Activated CD8-positive, alpha-beta memory T cell treated with anti-CD3 and anti-CD28 coated beads for 4 hours (primary cell): Measurements from ENCODE around the gene HNRNPK.

ENCODE experiments used
- DNase-seq, 2 donors: peaks; one replicate each; pipeline ENCODE4 v3.0.0-alpha.2; 2020; ENCODE audit warnings: low read depth in 2 of 2

The HNRNPK gene

DNA sequence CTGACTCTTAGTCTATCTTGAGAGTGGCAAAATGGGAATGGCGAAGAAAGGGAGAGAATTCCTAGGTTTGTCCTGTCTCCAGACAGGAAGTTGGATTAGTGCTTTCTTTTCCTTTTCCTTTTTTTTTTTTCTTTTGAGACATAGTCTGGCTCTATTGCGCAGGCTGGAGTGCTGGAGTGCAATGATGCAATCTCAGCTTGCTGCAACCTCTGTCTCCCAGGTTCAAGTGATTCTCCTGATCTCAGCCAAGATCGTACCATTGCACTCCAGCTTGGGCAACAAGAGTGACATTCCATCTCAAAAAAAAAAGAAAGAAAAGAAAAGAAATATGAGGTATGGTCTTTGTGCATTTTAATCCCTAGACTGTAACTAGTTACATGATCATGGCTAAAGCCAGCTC lies 46.2 kb downstream of the HNRNPK start:
- DNase-seq = no peak

DNA sequence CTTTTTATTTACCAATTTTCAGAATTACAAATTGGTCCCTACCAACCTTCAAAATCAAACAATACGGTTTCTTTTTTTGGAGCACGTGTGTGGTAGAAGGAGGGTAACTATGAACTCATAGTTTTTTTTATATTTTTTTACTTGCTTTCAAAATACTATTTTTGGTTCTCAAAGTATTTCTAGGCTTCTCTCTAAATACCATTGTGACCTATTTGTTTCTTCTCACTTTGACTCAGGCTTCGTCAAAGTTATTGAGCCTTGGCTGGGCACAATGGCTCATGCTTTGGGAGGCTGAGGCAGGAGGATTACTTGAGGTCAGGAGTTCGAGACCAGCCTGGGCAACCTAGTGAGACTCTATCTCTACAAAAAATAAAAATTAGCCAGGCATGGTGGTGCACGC lies 47.2 kb downstream of the HNRNPK start:
- DNase-seq = no peak

DNA sequence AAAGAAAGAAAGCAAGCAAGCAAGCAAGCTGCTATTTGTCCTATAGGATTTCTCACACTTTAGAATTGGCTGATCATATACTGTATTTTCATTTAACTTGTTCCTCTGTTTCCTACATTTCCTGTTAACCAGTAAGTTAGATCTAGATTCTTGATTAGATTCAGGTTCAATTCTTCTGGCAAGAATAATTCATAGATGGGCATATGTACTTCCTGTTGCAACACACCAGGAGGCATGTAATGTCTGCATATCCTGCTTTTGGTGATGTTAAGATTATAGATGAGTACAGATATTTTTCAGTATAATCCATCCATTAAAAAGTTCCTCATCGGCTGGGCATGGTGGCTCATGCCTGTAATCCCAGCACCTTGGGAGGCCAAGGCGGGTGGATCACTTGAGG lies 48.0 kb downstream of the HNRNPK start:
- no peak for DNase-seq

DNA sequence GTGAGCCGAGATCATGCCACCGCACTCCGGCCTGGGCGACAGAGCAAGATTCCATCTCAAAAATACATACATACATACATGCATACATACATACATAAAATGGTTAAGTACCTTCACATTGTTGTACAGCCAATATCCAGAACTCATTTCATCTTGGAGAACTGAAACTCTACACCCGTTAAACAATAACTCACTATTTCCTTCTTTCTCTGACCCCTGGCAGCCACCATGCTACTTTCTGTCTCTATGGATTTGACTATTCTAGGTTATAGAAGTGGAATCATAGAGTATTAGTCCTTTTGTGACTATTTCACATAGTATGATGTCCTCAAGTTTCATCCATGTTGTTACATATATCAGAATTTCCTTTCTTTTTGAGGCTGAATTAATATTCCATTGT lies 49.1 kb downstream of the HNRNPK start:
- no peak for DNase-seq

DNA sequence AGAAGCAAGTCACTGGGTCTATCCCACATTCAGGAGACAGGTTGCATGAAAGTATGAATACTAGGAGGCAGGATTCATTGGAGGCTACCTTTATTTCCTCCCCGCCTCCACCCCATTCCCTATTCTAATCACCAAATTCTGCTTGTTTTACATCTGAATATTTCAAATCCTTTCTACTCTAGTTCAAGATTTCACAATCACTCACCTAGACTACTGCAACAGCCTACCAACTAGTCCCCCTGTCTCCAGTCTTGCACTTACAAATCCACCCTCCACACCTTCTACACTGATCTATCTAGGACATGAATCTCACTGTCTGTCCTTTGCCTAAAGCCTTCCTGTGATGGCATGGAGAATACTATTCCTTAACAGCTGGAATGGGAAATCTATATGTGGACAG lies 52.4 kb downstream of the HNRNPK start:
- no peak for DNase-seq

DNA sequence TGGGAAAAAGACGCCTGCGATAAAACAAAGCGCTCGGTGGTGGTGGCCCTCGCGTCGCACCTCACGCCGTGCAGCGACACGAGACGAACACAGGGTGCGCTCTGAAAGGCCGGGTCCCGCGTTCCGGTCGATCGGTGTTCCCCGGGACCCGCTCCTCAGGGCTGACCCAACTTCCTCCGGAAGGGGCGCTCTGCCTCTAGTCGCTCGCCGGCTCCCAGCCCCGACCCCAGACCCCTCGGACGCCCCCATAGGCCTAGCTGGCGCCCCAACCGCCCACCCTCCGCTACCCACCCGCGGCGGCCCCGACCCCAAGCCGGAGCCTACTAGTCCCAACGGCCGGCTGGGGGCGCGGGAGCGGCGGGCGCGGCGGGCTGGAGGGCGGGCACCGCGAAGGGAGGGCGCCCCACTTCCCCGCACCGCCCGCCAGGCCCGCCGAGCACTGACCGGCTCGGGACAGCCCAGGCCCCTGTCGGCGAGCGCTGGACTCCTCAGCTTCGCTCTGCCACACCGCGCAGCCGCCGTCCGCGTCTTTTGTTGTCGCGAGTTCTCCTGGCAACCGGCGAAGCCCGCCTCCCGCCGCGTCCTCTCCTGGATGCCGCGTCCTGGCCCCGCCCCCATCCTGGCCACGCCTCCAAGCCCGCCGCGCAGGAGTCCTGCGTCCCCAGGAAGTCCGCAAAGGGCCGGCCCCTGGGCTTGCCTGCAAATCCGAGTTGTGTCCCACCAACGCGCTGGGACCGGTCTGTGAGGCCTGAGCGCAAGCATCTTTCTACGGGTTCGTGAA lies 58.9 kb downstream of the HNRNPK start, which contains the start of gene KIF27:
TSS of gene KIF27 (minus strand) at position 506 of the 781 bp plus-strand sequence. CDS start 5,841 bp downstream, outside the sequence.
- peak; percentile 90 to 93 for DNase-seq

DNA sequence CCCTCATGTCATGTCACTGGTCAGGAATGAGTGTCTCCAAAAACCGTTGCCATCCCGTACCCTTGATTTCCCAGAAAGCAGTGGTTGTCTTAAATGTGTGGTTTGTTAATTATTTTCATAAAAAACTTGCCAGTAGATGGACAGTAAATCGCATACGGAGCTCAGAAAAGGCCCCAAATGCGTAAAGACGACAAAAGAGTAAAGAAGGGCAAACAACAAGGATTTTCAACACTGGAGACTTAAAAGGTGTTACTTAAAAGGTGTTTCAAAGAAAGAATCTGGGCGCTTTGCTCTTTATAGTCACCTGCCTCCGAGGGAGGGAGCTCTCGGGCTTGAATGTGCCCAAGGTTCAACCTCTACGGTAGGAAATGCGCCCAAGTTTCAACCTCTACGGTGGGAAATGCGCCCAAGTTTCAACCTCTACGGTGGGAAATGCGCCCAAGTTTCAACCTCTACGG lies 59.5 kb downstream of the HNRNPK start:
- DNase-seq = no peak

DNA sequence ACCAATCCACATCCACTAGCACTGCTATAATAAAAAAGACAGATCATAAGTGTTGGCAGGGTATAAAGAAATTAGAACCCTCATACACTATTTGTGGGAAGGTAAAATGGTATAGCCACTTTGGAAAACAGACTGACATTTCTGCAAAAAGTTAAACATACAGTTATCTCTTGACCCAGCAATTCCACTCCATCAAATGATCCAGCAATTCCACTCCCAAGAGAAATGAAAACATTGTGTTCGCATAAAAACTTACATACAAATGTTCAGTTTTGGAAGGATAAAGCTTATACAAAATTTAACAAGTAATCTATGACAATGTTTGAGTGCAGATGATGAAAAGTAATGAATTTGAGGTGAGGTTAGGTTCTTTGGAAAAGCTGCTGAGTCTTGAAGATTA lies 60.9 kb downstream of the HNRNPK start:
- no peak for DNase-seq
